Measurements from ENCODE around the gene NCBP3.
"Not testable (repeated sequence)": the region's sequence is repeated elsewhere in the genome, so short reads cannot be mapped to it uniquely, and the experiment has no call there.

NCBP3 gene

DNA sequence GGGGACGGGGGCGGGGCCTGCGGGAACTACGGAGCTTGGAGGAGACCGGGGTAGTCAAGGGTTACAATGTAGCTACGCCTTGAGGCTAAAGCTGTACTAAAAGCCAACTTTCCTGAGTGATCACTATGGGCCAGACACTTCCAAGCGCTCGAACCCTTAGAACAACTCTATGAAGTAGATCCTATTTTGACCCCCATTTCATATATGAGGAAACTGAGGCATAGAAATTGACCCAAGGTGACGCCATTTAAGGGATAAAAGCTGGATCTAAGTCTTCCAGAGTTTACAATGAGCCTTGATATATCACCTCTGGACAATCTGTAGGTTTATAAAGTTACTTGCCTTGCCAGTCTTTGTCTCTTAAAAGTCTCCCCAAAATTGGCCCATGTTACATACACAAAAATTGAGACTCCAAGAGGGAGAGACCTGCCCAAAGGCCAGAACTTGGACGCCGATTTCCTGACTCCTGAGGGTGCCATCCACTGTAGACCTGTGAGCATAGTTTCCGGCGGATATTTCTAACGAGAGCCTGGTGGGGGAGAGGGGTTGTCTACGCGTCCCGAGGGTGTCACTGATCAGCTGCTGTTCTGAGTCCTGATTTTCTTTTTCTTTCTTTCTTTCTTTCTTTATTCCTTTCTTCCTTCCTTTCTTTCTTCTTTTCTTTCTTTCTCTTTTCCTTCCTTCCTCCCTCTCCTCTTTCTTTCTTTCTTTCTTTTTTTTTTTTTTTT is 555 bp upstream of the NCBP3 start:
- no peak for DNase-seq

DNA sequence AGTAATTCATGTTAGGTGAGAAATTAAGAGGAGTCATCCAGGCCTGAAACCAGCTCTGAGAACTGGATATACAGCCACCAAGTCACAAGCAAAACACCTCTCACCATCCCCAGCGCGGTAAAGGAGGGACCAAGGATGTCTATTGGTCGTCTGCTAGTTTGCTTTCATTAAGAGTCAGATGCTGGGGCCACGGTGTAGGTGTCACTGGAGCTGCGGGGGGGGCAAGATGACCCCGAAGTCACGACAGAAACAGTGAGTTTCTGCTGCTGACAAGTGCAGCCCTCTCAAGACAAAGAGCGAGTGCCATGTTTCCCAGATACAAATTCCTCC is 790 bp downstream of the NCBP3 start:
- DNase-seq, result peak; percentile 48

DNA sequence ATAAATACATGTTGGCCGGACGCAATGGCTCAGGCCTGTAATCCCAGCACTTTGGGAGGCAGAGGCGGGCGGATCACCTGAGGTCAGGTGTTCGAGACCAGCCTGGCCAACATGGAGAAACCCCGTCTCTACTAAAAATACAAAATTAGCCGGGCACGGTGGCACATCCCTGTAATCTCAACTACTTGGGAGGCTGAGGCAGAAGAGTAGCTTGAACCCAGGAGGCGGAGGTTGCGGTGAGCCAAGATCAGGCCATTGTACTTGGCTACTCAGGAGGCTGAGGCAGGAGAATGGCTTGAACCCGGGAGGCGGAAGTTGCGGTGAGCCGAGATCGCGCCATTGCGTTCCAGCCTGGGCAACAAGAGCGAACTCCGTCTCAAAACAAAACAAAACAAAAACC is 1.5 kb downstream of the NCBP3 start:
- DNase-seq, result not testable (repeated sequence)

DNA sequence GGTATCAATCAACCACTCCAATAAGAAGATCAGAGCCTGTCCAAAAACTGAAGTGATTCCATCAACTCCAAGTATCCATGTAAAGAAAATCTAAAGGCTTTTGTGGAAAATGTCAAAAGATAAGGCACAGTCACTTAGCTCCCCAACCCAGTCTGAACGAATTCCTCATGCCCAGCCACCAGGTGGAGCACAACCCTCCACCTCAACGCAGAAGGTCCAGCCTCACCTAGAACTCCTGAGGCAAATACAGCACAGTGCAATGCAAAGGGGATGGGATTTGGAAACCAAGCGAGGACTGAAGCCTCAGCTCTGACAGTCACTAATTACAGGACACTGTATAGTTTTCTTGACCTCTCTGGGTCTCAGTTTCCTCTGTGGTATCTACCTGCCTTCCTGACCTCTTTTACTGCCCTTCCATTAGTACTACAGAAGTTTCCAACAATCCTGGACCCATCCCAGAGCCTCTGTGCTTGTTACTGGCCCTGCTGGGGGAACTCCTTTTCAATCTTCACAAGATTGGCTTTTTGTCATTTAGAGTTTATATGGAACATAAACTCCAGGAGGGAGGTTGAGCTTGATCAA is 2.0 kb downstream of the NCBP3 start:
- DNase-seq, result peak; percentile 61

DNA sequence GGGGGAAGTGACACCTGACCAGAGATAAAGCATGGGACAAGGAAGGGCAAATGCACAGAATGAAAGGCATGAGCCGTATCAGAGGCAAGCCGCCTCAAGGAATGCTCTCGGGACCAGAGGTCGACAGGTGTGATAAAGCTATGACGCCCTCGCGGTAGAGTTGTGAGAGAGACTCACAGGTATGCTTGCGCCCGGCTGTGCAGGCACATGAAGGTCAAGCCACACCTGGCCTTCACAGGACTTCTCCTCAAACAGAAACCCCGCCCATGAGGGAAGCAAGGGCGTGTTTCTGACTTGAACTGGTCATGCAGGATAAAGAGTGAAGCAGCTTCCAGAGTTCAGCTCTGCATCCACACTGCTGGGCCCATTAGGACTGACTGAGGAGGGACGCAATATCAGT is 7.8 kb downstream of the NCBP3 start:
- DNase-seq, result no peak

DNA sequence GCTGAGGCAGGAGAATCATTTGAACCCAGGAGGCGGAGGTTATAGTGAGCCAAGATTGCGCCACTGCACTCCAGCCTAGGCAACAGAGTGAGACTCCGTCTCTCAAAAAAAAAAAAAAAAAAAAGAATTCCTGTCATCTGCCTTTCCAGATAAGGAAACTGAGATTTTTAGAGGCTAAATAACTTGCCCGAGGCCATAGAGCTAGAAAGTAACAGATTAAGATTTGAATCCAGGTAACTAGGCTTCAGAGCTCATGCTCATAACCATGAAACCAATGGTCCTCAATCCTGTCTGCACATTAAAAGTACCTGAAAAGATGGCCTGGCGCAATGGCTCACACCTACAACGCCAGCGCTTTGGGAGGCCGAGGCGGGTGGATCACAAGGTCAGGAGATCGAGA is 9.5 kb downstream of the NCBP3 start:
- DNase-seq, result no peak

DNA sequence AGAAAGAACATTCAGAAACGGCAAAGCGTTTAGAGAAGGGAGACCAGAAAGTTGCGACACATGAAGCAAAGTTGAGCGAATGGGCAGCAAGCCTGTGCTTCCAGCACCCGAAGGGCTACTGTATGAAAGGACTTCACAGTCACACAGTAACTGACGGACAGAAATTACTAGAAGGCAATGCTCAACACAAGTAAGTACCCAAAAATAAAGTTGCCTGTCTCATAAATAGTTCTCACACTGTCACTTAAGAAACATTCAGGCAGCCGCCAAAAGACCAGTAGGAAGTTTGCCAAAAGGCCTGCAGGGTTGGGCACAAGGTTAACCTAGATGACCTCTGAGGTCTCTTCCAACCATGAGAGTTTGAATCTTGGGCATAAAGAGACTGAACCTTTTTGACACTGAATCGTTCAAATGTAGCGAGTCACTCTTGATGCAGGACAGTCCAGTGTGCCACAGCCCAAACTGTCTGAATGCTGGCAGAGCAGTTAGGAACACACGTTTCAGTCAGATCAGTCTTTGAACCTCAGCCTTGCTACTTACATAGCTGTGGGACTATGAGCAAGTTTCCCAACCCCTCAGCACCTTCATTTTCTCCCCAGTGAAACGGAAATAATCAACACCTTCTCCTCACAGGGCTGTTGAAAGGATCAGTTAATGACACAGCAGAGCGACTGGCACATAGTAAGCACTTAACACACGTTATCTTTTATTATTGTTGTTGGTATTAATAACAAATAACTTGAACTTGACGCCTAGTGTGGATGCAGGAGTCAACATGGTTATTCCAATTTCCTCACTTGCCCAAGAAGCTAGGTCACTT is 10.4 kb downstream of the NCBP3 start:
- no peak for DNase-seq

DNA sequence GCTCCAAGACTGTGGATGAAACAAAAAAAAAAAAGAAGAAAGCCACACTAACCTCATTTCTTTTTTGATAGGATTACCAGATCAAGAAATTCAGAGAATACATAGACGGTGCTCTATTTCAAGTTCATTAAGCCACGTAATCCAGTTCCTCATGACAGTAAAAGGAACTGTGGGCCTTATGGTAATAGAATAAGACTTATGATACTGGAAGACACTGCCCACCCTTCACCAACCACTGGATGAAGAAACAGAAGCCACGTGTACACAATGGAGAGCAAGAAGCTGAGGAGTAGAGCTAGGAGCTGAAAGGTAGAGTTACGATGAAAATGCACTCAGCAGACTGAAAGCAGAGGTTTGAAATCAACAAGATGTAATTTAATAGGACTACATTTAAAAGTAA is 11.2 kb downstream of the NCBP3 start:
- DNase-seq, result no peak

DNA sequence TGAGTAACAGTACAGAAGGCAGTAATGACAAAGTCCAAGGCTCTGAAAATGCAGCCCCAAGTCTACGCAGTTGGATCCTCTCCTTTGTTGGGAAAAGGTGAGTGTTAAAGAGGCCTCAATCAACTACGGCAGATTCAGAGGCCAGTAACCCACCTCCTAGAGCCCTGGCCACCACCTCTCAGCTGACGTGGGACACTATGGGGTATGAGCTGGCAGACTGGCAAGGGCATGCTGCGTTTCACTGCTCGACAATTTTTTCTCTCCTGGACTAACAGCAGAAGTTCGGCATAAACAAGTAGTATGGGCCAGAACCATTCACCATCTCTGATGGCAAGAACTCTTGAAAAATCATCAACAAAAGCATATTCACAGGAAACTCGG is 17.2 kb downstream of the NCBP3 start:
- DNase-seq, result no peak

DNA sequence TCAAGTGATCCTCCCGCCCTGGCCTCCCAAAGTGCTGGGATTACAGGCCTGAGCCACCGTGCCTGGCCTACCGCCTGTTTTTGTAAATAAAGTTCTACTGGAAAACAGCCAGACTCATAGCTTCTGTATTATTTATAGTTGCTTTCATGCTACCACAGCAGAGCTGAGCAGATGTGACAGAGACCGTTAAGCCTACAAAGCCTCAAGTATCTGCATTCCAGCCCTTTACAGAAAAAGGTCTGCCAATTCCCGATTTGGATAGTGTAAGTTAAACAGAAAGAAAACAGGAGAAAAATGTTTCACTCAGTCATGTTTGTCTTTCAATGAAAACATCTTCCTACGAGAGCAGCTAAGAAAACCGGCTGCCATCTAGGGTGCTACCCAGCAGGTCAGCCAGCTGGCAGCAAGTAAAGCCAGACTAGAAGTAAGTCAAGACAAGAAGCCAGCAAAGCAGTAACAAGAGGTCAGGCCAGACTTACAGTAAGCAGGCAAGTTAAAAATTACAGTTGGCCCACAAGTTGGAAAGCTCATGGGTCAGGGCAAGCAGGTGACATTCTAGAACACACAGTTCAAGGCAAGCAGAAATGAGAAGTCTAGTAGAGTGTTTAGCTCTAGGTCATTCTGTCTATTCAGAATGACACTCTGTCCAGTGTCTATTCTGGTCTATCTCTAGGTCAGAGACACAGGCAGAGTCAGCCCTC is 17.7 kb downstream of the NCBP3 start:
- no peak for DNase-seq

DNA sequence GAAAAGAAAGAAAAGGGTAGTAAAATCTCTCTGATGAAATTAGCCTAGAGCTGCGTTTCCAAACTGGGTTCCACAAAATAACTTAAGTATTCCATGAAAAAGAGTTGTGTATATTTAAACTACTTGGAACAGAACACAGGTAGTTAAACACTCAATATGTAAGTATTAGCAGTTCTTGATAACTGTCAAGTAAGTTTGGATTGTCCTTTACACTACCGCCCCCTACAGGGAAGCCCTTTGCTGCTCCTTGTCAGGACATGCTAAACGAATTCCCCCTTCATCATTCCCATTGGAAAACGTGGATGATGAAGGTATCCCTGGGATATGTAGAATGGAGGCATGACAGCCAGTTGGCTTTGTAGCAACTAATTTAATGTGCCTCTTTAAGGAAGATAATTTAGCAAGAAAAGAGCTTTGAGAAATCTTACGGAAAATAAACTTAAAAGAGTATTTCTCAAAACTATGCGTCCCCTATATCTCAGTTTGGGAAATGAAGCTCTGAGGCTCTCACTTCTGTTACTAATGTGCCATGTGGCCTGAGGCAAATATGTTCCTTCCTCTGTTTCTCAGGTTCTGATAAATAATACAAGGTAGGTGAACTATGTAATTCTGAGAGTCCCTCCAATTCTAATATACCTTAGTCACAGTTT is 18.8 kb downstream of the NCBP3 start:
- peak; percentile 83 for DNase-seq

DNA sequence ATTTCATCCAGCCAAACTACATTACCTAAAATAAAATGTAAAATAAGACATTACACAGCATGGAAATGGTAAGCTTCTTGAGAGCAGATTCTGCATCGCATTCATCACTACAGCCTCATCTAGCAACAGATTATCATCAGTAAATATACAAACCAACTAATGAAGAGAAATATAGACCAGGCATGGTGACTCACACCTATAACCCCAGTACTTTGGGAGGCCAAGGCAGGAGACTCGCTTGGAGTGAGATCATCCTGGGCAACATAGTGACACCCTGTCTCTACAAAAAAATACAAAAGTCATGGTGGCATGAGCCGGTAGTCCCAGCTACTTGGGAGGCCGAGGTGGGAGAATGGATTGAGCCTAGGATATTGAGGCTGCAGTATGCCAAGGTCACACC is 19.9 kb downstream of the NCBP3 start:
- DNase-seq, result no peak

DNA sequence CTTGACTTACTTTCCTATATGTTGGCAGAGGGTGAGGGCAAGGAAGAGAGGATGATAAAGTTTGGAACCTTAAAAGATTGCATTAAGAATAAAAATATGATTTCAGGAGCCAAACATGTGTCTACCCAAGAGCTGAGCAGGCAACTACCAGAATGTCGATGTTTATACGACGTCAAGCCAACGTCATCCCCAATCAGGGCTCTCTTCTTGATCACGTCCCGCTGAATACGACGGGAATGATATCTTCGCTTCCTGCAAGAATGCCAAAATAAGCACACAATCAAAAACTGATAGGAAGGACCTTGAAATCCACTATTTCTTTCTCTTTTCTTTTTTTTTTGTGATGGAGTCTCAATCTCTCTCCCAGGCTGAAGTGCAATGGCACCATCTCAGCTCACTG is 24.9 kb downstream of the NCBP3 start:
- DNase-seq, result no peak

DNA sequence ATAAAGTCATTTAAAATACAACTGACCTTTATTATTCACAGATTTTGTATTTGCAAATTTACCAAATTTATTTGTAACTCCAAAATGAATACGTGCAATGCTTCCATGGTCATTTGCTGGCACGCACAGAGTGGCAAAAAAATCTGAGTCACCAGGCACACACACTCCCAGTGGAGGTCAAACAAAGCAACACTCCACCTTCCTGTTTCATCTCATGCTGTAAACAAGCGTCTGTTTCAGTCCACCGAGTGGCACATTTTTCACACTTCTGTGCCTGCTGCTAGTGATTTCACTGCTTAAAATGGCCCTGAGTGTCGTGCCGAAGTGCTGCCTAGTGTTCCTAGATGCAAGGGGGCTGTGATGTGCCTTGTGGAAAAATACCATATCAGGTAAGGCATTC is 27.3 kb downstream of the NCBP3 start:
- no peak for DNase-seq

DNA sequence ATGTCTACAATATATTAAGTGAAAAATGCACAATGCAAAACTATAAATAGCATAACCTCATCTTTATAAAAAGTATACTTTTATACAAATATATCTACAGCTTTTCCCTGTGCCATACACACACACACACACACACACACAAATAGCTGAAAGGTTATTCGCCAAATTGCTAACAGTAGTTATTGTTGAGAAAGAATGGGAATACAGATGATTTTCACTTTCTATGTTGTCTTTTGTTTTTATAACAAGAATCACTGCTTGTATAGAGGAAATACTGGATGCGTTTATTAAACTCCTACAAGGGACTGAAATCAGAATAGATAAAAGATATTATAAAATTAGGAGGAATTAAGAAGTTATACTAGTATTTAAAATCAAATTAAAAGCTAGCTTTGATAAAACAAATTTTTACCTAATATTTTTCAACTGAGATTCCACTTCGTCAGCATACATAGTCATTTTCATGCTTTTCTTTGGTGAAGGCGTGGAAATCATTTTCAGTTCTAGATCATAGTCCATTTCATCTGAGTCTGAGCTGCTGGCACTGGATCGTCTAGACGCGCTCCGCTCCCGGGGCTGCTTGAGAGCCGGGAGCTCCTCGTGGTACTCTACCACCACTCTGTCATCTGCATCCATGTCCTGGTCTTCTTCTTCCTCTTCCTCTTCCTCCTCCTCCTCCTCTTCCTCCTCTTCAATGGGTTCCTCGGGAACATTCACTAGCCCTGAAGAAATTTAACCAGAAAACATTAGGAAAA is 28.0 kb downstream of the NCBP3 start:
- no peak for DNase-seq

DNA sequence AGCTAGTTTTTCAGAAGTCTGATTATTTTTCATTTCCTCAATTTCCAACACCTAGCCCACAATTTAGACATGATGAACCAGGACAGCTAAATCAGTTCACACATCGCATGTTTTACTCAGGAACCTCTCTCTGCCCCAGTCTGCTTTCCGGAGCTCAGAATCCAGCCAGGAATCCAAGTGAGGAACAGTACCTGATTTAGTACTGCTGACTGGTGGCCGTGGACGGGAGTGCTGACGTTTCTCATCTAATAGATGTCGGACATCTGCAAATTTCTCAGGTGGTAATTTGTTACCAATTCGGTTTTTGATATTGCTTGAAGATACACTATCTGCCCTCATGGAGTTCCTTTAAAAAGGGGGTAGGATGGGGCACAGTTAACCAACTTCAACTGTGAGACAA is 30.1 kb downstream of the NCBP3 start:
- DNase-seq, result no peak

DNA sequence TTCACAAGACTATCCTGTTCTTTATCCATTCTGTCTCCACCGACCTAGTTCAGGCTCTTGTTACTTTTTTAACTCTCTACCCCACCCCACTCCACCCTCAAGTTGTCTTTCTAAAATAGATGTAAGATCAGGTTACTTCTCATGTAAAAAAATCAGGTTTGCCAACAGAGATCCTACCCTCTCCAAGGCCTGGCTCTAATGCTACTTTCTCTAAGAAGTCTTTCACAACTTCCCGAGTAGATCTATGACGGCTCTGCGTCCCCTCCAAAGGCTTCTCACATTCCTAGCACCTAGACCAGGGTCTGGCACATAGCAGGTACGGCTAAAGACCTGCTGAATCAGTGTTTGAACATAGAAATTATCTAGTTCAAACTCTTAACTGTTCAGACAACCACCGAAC is 30.9 kb downstream of the NCBP3 start:
- no peak for DNase-seq

DNA sequence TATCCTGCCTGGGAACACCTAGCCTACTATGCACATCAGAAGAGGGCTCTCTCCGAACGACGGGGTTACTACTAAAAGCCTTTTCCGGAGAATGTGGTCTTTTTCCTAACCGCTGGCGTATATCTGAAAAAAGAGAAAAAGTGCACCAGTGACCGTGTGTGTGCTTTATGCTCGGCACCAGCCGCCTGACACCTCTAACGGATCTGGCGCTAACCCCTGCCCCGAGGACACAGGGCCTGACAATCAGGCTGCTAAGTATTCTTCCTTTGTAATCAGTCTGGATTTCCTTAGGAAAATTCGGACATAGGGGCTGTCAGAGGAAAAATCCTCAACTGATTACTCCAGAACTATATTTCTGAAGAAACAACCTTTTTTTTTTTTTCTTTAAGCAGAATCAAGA is 31.7 kb downstream of the NCBP3 start:
- DNase-seq, result no peak

DNA sequence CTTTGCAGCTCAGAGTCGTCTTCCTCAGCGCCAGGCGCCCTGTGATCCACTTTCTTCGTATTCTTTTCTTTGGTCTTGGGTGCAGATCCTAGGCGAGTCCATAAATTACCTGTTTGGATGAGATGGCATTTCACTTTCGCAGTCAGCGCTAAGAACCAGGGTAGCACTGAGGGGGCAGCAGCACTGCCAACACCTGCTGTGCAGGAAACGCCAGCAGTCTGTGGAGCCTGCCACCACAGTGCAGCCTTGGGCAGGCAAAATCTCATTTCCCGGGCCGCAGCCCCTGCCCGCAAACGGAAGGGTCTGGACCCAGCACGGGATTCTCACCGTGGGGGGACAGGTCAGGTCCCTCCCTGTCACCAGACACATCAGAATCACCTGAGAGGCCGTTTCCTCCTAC is 32.9 kb downstream of the NCBP3 start:
- no peak for DNase-seq

DNA sequence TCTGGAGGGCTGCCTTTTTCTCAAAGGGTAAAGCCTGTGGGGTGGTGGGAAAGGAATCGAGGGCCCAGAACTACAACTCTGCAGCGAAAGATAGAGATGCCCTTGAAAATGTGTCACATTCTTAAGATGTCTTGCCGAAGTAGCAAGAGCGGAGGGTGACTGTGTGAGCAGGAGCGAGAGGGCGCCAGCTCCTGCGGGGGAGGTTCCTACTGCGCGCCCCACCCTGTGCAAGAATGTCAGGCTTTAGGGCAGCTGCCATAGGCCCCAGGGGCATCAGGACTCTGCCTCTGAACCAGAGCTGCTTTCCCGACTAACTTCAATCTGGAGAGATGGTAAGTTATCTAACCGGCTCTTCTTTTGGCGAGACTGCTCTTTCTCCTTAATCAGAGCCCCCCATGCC is 33.3 kb downstream of the NCBP3 start:
- no peak for DNase-seq

DNA sequence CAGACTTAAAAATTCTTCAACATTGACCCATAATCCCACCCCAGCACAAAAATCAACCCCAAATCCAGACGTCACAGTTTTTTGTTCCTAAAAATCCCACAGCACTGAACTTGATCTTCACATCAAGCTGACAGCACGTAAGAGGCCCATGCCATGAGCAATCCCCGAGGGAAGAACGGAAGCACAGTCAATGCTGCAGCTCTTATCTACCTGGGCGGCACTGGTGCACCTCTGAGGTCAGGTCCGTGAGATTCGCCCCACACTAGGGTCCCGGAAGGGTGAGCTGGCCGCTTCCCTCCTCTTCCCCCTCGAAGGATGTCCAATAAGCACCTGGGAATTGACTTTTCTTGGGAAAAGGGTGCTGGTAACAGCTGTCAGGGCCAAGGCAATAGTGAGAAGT is 33.8 kb downstream of the NCBP3 start:
- DNase-seq, result no peak

DNA sequence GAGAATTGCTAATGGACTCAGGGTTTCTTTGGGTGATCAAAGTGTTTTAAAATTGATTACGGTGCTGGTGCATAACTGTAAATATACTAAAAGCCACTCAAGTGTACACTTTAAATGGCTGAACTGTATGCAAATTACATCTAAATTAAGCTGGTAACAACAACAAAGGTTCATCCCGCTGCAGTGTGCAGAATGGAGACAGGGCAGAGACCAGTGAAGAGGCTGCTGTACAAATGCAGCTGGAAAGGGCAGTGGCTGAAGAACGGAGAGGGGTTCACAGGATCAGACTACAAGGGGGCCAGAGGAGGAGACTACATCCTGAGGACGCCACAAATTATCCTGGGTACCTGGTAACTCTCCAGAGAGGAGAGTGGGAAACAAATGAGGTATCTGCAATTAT is 36.0 kb downstream of the NCBP3 start:
- DNase-seq, result no peak

DNA sequence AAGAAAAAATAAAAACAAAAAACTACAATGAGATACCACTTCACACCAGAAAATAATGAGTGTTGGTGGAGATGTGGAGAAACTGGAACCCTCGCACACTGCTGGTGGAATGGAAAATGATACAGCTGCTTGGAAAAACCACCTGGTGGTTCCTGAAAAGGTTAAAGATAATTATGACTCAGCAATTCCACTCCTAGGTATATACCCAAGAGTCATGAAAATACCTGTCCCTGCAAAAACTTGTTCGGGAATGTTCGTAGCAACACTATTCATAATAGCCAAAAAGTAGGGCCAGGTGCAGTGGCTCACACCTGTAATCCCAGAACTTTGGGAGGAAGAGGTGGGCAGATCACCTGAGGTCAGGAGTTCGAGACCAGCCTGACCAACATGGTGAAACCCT is 36.9 kb downstream of the NCBP3 start:
- DNase-seq, result no peak
